WI38 (cell line): ENCODE results near the gene BMPR1A.

Experiments
- H3K4me3 ChIP-seq: 2 replicates; pipeline ENCODE4 v1.5.1; 2011; ENCODE audit warnings: low read depth, mild to moderate bottlenecking, control low read depth, low read length
- CTCF ChIP-seq: IDR thresholded peaks from 2 replicates; pipeline ENCODE4 v1.5.1; 2012; ENCODE audit warnings: low read depth, mild to moderate bottlenecking, control low read depth, low read length

Gene BMPR1A

GRCh38 chr10:86899670-86900276, 143.4 kb downstream of the BMPR1A start:
- no peak overlapping the region for H3K4me3 ChIP-seq
- TF ChIP-seq CTCF = peak; percentile 59

GRCh38 chr10:86900955-86901354, 144.5 kb downstream of the BMPR1A start:
- no peak for TF ChIP-seq CTCF

GRCh38 chr10:86904600-86904999, 148.2 kb downstream of the BMPR1A start:
- no peak for TF ChIP-seq CTCF
- no peak overlapping the region for H3K4me3 ChIP-seq

More at GRCh38 chr10:86900955-86901354, 144.5 kb downstream of the BMPR1A start:
- no peak overlapping the region for H3K4me3 ChIP-seq

- no peak for TF ChIP-seq CTCF
These were observed 149.0 kb downstream of the BMPR1A start for GRCh38 chr10:86905429-86905828.

GRCh38 chr10:86914734-86915133, 158.3 kb downstream of the BMPR1A start:
- TF ChIP-seq CTCF = no peak

More at GRCh38 chr10:86905429-86905828, 149.0 kb downstream of the BMPR1A start:
- H3K4me3 ChIP-seq = no peak overlapping the region

GRCh38 chr10:86918022-86918471, 161.6 kb downstream of the BMPR1A start:
- no peak for TF ChIP-seq CTCF
- no peak overlapping the region for H3K4me3 ChIP-seq

More at GRCh38 chr10:86914734-86915133, 158.3 kb downstream of the BMPR1A start:
- no peak overlapping the region for H3K4me3 ChIP-seq

GRCh38 chr10:86922553-86922961, 166.1 kb downstream of the BMPR1A start:
- no peak for TF ChIP-seq CTCF
- no peak overlapping the region for H3K4me3 ChIP-seq
